DND-41 (cell line): ENCODE measurements around the gene HEG1.

ENCODE experiments used
- ATAC-seq: fragments of 200-7000 bp; cut with Tn5 transposase; 3 replicates; pipeline ENCODE4 v1.9.1; 2021; ENCODE audit warnings: low read depth; ENCODE audit not compliant: insufficient read depth
- DNase-seq: peaks from one replicate; pipeline ENCODE4 v3.0.0-alpha.2; 2020
- H2AFZ ChIP-seq: 2 replicates; pipeline ENCODE4 v1.6.0; 2012; ENCODE audit warnings: low read depth, low read length
- H3K27ac ChIP-seq: 2 replicates; pipeline ENCODE4 v1.5.1; 2012; ENCODE audit warnings: low read length, inconsistent platforms
- H3K27me3 ChIP-seq: fragments of 200-600 bp; sonication (generic); 2 replicates; pipeline ENCODE4 v1.6.0; 2012; ENCODE audit warnings: low read length, mild to moderate bottlenecking, inconsistent platforms; ENCODE audit not compliant: insufficient read depth, poor library complexity
- H3K36me3 ChIP-seq: 2 replicates; pipeline ENCODE4 v1.5.1; 2012; ENCODE audit warnings: low read length, inconsistent platforms; ENCODE audit not compliant: insufficient read depth
- H3K4me1 ChIP-seq: 2 replicates; pipeline ENCODE4 v1.5.1; 2012; ENCODE audit warnings: mild to moderate bottlenecking, low read length; ENCODE audit not compliant: insufficient read depth
- H3K4me2 ChIP-seq: 2 replicates; pipeline ENCODE4 v1.6.0; 2012; ENCODE audit warnings: mild to moderate bottlenecking, moderate library complexity, low read length, inconsistent platforms; ENCODE audit not compliant: insufficient read depth
- H3K4me3 ChIP-seq, 2 experiments: fragments of 200-600 bp in 1 of 2; shearing (Covaris generic) in 1 of 2; 2 replicates each; pipeline ENCODE4 v1.5.1; 2012 to 2016; ENCODE audit warnings: inconsistent platforms in 2 of 2, low read length in 2 of 2, mild to moderate bottlenecking in 2 of 2, low read depth in 1 of 2, moderate library complexity in 1 of 2
- H3K79me2 ChIP-seq: 2 replicates; pipeline ENCODE4 v1.6.0; 2012; ENCODE audit warnings: low read length, inconsistent platforms; ENCODE audit not compliant: insufficient read depth
- H3K9ac ChIP-seq: 2 replicates; pipeline ENCODE4 v1.6.0; 2012; ENCODE audit warnings: low read depth, mild to moderate bottlenecking, inconsistent platforms, low read length, moderate library complexity
- H3K9me3 ChIP-seq: 2 replicates; pipeline ENCODE4 v1.5.1; 2012; ENCODE audit warnings: low read length, moderate library complexity, mild to moderate bottlenecking, inconsistent platforms; ENCODE audit not compliant: insufficient read depth, severe bottlenecking
- H4K20me1 ChIP-seq: 2 replicates; pipeline ENCODE4 v1.6.0; 2012; ENCODE audit warnings: low read length; ENCODE audit not compliant: insufficient read depth
- EZH2 ChIP-seq: IDR thresholded peaks from 3 replicates; pipeline ENCODE4 v1.6.1; 2012; ENCODE audit warnings: borderline replicate concordance, low read depth, mild to moderate bottlenecking, moderate library complexity, low read length, inconsistent platforms; ENCODE audit not compliant: severe bottlenecking
- TF ChIP-seq, protein P1 (sequence below): IDR thresholded peaks from 2 replicates; pipeline ENCODE4 v1.5.1; 2012; ENCODE audit warnings: borderline replicate concordance, low read length, moderate library complexity, mild to moderate bottlenecking; ENCODE audit not compliant: poor library complexity, severe bottlenecking; ENCODE audit errors: extremely low read depth

HEG1 gene

DNA sequence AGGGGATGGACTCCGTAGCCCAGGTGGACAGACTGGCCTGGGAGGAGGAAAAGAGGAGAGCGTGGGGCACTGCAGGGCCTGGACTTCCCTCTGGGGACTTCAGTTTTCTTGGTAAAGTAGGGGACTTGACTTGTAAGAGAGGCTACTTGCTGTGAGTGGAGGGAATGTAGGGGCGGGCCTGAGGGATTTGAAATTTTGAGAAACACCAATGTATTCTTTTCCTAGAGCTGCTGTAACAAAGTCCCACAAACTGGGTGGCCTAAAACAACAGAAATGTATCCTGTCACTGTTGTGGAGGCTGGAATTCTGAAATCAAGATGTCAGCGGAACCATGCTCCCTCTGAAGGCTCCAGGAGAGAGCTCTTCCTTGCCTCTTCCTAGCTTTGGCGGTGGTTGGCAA, 5.8 kb upstream of the HEG1 start:
- ATAC-seq (no peak), DNase-seq (no peak)
- no peaks in the 10 kb centered on the region for H3K36me3 ChIP-seq
- no peaks in the 10 kb centered on the region for H3K9me3 ChIP-seq
- H3K27me3 ChIP-seq = peaks cover 50% of the 10 kb centered on the region
- no peak overlapping the region for H3K4me3 ChIP-seq
- H4K20me1 ChIP-seq = no peaks in the 10 kb centered on the region
- H3K9ac ChIP-seq = no peak overlapping the region
- no peaks in the 10 kb centered on the region for H3K79me2 ChIP-seq
- no peak overlapping the region for H3K4me2 ChIP-seq
- TF ChIP-seq EZH2 = no peak
- TF ChIP-seq, protein P1, sequence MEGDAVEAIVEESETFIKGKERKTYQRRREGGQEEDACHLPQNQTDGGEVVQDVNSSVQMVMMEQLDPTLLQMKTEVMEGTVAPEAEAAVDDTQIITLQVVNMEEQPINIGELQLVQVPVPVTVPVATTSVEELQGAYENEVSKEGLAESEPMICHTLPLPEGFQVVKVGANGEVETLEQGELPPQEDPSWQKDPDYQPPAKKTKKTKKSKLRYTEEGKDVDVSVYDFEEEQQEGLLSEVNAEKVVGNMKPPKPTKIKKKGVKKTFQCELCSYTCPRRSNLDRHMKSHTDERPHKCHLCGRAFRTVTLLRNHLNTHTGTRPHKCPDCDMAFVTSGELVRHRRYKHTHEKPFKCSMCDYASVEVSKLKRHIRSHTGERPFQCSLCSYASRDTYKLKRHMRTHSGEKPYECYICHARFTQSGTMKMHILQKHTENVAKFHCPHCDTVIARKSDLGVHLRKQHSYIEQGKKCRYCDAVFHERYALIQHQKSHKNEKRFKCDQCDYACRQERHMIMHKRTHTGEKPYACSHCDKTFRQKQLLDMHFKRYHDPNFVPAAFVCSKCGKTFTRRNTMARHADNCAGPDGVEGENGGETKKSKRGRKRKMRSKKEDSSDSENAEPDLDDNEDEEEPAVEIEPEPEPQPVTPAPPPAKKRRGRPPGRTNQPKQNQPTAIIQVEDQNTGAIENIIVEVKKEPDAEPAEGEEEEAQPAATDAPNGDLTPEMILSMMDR = no peak
- H2AFZ ChIP-seq = no peak overlapping the region
- H3K4me1 ChIP-seq = peaks cover 2% of the 10 kb centered on the region; the same call in 1 of the 2 replicates
- no peak overlapping the region for H3K27ac ChIP-seq

DNA sequence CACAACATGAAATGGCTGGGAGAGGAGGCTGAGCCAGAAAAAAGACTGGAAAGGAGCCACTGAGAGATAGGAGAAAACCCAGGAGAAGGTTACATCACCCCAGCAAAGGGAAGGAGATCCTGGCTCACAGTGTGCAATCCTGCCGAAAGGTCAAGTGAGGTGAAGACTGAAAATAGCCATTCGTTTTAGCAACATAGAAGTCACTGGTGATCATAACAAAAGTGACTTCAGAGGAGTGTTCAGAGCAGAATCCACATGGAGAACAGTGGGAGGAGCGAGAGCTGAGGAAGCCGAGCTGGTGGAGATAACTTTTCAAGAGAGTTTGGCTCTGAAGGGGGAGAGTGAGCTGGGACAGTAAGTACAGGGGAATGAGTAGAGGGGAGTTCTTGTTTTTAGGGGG, 5.4 kb upstream of the HEG1 start:
- DNase-seq = no peak
- Histone ChIP-seq H3K4me2 (no peak overlapping the region), H3K4me3 (no peak overlapping the region), H3K9me3 (no peaks in the 10 kb centered on the region), H3K27me3 (peaks cover 53% of the 10 kb centered on the region), H2AFZ (no peak overlapping the region), H3K4me1 (peaks cover 6% of the 10 kb centered on the region), H3K36me3 (no peaks in the 10 kb centered on the region), H3K9ac (no peak overlapping the region), H4K20me1 (no peaks in the 10 kb centered on the region), H3K79me2 (no peaks in the 10 kb centered on the region), H3K27ac (no peak overlapping the region)
- no peak for ATAC-seq
- TF ChIP-seq, protein P1 = no peak
- no peak for TF ChIP-seq EZH2

DNA sequence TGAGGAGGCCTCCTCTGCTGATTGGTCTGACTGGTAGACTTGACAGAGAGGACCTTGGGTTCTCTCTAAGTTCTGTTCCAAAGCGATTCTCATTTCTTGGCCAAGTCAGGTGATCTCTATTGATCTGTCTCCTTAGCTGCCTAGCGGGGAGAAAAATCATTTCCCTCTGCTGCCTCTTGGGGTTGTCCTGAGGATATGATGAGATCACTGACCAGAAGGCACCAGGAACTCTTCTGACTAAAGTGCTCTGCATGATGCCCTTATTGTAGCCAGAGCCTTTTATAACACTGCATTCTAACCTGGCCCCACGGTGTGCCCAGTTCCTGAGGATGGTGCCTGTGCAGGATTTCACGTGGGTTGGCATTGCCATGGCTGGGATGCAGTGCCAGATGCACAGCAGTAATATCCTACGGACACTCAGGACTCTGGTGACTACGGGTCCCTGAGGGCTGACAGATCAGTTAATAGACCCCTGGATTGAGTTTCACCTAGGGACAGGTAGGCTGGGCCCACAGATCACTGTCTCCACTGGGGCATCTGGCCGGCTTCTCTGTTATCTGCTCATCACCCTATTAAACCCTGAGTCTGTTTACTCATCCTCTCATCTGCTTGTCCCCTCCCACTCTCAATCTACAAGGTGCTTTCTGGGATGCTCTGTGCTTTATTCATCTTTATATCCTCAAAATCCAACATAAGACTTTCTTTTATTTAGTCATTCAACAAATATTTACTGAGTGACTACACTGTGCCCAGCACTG, 3.9 kb upstream of the HEG1 start:
- no peaks in the 10 kb centered on the region for H3K36me3 ChIP-seq
- H3K4me2 ChIP-seq = no peak overlapping the region
- TF ChIP-seq, protein P1 = no peak
- TF ChIP-seq EZH2 = no peak

More for the DNA sequence above, 3.9 kb upstream of the HEG1 start:
- H3K9me3 ChIP-seq = no peaks in the 10 kb centered on the region
- ATAC-seq (no peak), DNase-seq (no peak)
- no peaks in the 10 kb centered on the region for H3K79me2 ChIP-seq
- H3K9ac ChIP-seq = no peak overlapping the region
- no peak overlapping the region for H2AFZ ChIP-seq
- H3K4me3 ChIP-seq = no peak overlapping the region
- no peaks in the 10 kb centered on the region for H4K20me1 ChIP-seq
- H3K27me3 ChIP-seq = peaks cover 55% of the 10 kb centered on the region
- H3K4me1 ChIP-seq = peaks cover 12% of the 10 kb centered on the region
- no peak overlapping the region for H3K27ac ChIP-seq
